GM19035 (cell line): ENCODE results near the gene IPPK.
"Not testable (repeated sequence)": the region's sequence is repeated elsewhere in the genome, so short reads cannot be mapped to it uniquely, and the experiment has no call there.

ENCODE experiments used
- ATAC-seq: cut with Tn5 transposase; IDR thresholded peaks from one replicate; pipeline ENCODE4 v1.9.1; 2021; ENCODE audit not compliant: unreplicated experiment

IPPK gene

GRCh38 chr9:92598382-92598781, 71.5 kb downstream of the IPPK start:
- ATAC-seq = no peak

GRCh38 chr9:92595930-92596329, 74.0 kb downstream of the IPPK start:
- no peak for ATAC-seq

- not testable (repeated sequence) for ATAC-seq
These were observed 74.9 kb downstream of the IPPK start for GRCh38 chr9:92595075-92595474.

GRCh38 chr9:92592946-92593861, 76.7 kb downstream of the IPPK start:
- no peak for ATAC-seq

- no peak for ATAC-seq
These were observed 77.4 kb downstream of the IPPK start for GRCh38 chr9:92592537-92592936.

GRCh38 chr9:92590377-92590776, 79.6 kb downstream of the IPPK start:
- ATAC-seq = no peak

- no peak for ATAC-seq
These were observed 80.0 kb downstream of the IPPK start for GRCh38 chr9:92589923-92590322.

- no peak for ATAC-seq
These were observed 93.8 kb downstream of the IPPK start for GRCh38 chr9:92576175-92576574.

GRCh38 chr9:92573612-92574011, 96.3 kb downstream of the IPPK start:
- not testable (repeated sequence) for ATAC-seq

GRCh38 chr9:92571871-92572270, 98.1 kb downstream of the IPPK start:
- ATAC-seq = not testable (repeated sequence)

GRCh38 chr9:92564982-92565381, 104.9 kb downstream of the IPPK start:
- ATAC-seq = no peak

- ATAC-seq = no peak
These were observed 105.4 kb downstream of the IPPK start for GRCh38 chr9:92564504-92564903.
